GM12874 (cell line): ENCODE data around the gene OR52W1.

ENCODE experiments used
- CTCF ChIP-seq: IDR thresholded peaks from 2 replicates; pipeline ENCODE4 v1.5.1; 2011; ENCODE audit warnings: low read depth, mild to moderate bottlenecking, control low read depth, low read length, moderate library complexity; ENCODE audit not compliant: insufficient read depth

OR52W1 gene

GRCh38 chr11:6194065-6194581, 4.9 kb upstream of the OR52W1 start:
- no peak for TF ChIP-seq CTCF

- TF ChIP-seq CTCF = no peak
Observed at GRCh38 chr11:6196396-6196795, 2.6 kb upstream of the OR52W1 start.

DNA sequence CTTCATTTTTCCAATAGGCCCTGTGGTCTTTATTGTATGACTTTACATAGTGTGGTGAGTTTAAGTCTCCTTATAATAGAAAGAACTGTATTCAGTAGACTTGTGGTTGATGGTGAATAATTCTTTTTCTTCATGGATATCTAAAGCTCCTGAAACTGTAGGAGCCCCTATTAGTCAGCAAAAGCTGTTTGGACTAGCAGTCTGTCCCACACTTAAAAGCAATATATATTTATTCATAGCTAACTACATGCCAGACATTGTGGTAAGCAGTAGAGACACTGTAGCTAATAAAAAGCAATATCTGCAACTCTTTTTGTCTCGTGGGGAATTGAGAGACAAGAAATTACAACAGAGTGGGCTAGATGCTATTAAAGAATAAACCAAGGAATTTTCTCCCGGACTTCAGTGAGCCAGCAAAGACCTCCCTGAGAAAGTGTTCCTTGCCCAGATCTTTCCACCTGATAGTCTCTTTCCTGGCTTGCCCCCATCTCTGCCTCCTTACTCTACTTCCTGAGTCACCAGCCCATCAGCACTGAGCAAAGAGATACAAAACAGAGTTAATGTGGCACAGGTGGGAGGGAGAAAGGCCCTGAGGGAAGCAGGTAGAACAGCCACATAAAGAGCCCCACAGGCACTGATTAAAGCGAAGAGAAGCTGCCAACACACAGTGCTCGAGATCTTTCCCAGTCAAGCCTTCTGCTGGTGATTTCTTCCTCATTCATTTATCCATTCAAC, 1.4 kb upstream of the OR52W1 start:
- TF ChIP-seq CTCF = no peak

- TF ChIP-seq CTCF = no peak
Observed at GRCh38 chr11:6200975-6201374, 2.0 kb downstream of the OR52W1 start.

DNA sequence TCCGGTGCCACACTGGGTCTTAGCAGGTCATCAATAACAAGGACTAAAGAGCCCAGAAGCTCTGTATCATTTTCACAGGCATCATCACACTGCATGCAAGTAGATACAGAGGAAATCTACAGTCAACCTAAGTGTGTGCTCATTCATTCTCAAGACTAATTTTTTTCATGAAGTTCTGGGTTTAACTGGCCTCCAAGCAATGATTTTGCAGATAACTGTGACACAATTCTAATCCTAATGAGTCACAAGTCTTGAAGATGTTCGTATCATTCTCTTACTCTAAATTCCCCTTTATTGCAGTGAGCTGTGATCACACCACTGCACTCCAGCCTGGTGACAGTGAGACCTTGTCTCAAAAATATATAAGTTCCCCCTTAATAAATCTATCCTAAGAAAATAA, 2.5 kb downstream of the OR52W1 start:
- TF ChIP-seq CTCF = no peak

GRCh38 chr11:6202041-6202440, 3.0 kb downstream of the OR52W1 start:
- no peak for TF ChIP-seq CTCF

- TF ChIP-seq CTCF = no peak
Observed at GRCh38 chr11:6203327-6203726, 4.3 kb downstream of the OR52W1 start.
